Loucy (cell line): ENCODE data around the gene CYP2E1.

ENCODE experiments used
- H2AFZ ChIP-seq: fragments of 200-600 bp; sonication (generic); 2 replicates; pipeline ENCODE4 v1.6.0; 2016; ENCODE audit warnings: antibody characterized with exemption, mild to moderate bottlenecking, low read length, moderate library complexity
- H3F3A ChIP-seq: fragments of 200-600 bp; 2 replicates; pipeline ENCODE4 v1.6.0; 2016; ENCODE audit warnings: antibody characterized with exemption, low read depth, mild to moderate bottlenecking
- H3K27me3 ChIP-seq: fragments of 200-600 bp; sonication (generic); 2 replicates; pipeline ENCODE4 v1.6.1; 2014; ENCODE audit warnings: low read length, mild to moderate bottlenecking; ENCODE audit not compliant: insufficient read depth, poor library complexity, severe bottlenecking
- H3K36me3 ChIP-seq: fragments of 200-600 bp; sonication (generic); 2 replicates; pipeline ENCODE4 v1.6.1; 2016; ENCODE audit warnings: low read length; ENCODE audit not compliant: insufficient read depth
- H3K4me1 ChIP-seq: fragments of 200-600 bp; sonication (generic); 2 replicates; pipeline ENCODE4 v1.5.1; 2014; ENCODE audit warnings: low read length, mild to moderate bottlenecking; ENCODE audit not compliant: insufficient read depth, poor library complexity, severe bottlenecking
- H3K4me2 ChIP-seq: fragments of 200-600 bp; sonication (generic); 2 replicates; pipeline ENCODE4 v1.6.0; 2014; ENCODE audit warnings: antibody characterized with exemption, low read length, low read depth, mild to moderate bottlenecking; ENCODE audit not compliant: poor library complexity, severe bottlenecking
- H3K4me3 ChIP-seq: fragments of 200-600 bp; sonication (generic); 2 replicates; pipeline ENCODE4 v1.5.1; 2014; ENCODE audit warnings: low read length, mild to moderate bottlenecking, mixed read lengths; ENCODE audit not compliant: poor library complexity, severe bottlenecking
- H3K79me2 ChIP-seq: fragments of 200-600 bp; sonication (generic); 2 replicates; pipeline ENCODE4 v1.6.1; 2014; ENCODE audit warnings: low read length; ENCODE audit not compliant: insufficient read depth
- H3K9ac ChIP-seq: fragments of 200-600 bp; sonication (generic); 2 replicates; pipeline ENCODE4 v1.6.0; 2014; ENCODE audit warnings: mild to moderate bottlenecking, low read depth, low read length, moderate library complexity; ENCODE audit not compliant: poor library complexity, severe bottlenecking
- H3K9me2 ChIP-seq: fragments of 200-600 bp; sonication (generic); replicated peaks from 2 replicates; pipeline ENCODE4 v1.6.1; 2016; ENCODE audit warnings: low read depth, low read length, mixed read lengths
- H3K9me3 ChIP-seq: fragments of 200-600 bp; sonication (generic); 2 replicates; pipeline ENCODE4 v1.6.1; 2014; ENCODE audit warnings: mild to moderate bottlenecking, antibody characterized with exemption, low read length, low read depth; ENCODE audit not compliant: insufficient read depth
- H4K20me1 ChIP-seq: fragments of 200-600 bp; sonication (generic); 2 replicates; pipeline ENCODE4 v1.6.0; 2014; ENCODE audit warnings: antibody characterized with exemption, low read length, mild to moderate bottlenecking; ENCODE audit not compliant: insufficient read depth, poor library complexity, severe bottlenecking
- CTCF ChIP-seq: fragments of 200-600 bp; sonication (generic); conservative IDR thresholded peaks from 2 replicates; pipeline ENCODE4 v1.5.1; 2014; ENCODE audit warnings: mild to moderate bottlenecking, antibody characterized with exemption, low read length
- EZH2phosphoT487 ChIP-seq: fragments of 200-600 bp; IDR thresholded peaks from 2 replicates; pipeline ENCODE4 v1.6.1; 2018; ENCODE audit warnings: antibody characterized with exemption, mild to moderate bottlenecking, moderate library complexity, borderline replicate concordance

CYP2E1 gene

GRCh38 chr10:133528296-133528844 is 1.2 kb downstream of the CYP2E1 start:
- Histone ChIP-seq H3K9ac (no peak overlapping the region), H2AFZ (no peak overlapping the region), H3K36me3 (peaks cover 3% of the 10 kb centered on the region; the same call in 1 of the 2 replicates), H3K4me3 (no peak overlapping the region), H3K4me1 (peaks cover 11% of the 10 kb centered on the region), H3F3A (no peaks in the 10 kb centered on the region), H3K9me2 (no peaks in the 10 kb centered on the region), H4K20me1 (no peaks in the 10 kb centered on the region), H3K4me2 (no peak overlapping the region), H3K27me3 (no peaks in the 10 kb centered on the region), H3K9me3 (no peaks in the 10 kb centered on the region; the same call in 1 of the 2 replicates), H3K79me2 (no peaks in the 10 kb centered on the region)
- TF ChIP-seq CTCF, result no peak

GRCh38 chr10:133528845-133529575 is 1.8 kb downstream of the CYP2E1 start:
- H2AFZ ChIP-seq, result no peak overlapping the region

GRCh38 chr10:133529576-133529946 is 2.4 kb downstream of the CYP2E1 start:
- TF ChIP-seq CTCF, result no peak
- TF ChIP-seq EZH2phosphoT487, result no peak
- Histone ChIP-seq H4K20me1 (no peaks in the 10 kb centered on the region), H3K9me3 (no peaks in the 10 kb centered on the region; the same call in 1 of the 2 replicates), H3K79me2 (no peaks in the 10 kb centered on the region), H3K4me2 (no peak overlapping the region), H3K4me3 (no peak overlapping the region), H3F3A (no peaks in the 10 kb centered on the region), H3K9ac (no peak overlapping the region), H2AFZ (no peak overlapping the region), H3K4me1 (peaks cover 11% of the 10 kb centered on the region), H3K36me3 (peaks cover 3% of the 10 kb centered on the region; the same call in 1 of the 2 replicates), H3K27me3 (no peaks in the 10 kb centered on the region), H3K9me2 (no peaks in the 10 kb centered on the region)

More at GRCh38 chr10:133528845-133529575, 1.8 kb downstream of the CYP2E1 start:
- Histone ChIP-seq H3K9me2 (no peaks in the 10 kb centered on the region), H4K20me1 (no peaks in the 10 kb centered on the region), H3K36me3 (peaks cover 3% of the 10 kb centered on the region; the same call in 1 of the 2 replicates), H3K79me2 (no peaks in the 10 kb centered on the region), H3K4me2 (no peak overlapping the region), H3K27me3 (no peaks in the 10 kb centered on the region), H3K9ac (no peak overlapping the region), H3K4me1 (peaks cover 11% of the 10 kb centered on the region), H3K9me3 (no peaks in the 10 kb centered on the region; the same call in 1 of the 2 replicates), H3K4me3 (no peak overlapping the region), H3F3A (no peaks in the 10 kb centered on the region)
- TF ChIP-seq EZH2phosphoT487 (no peak), CTCF (no peak)
